Measurements from ENCODE around the gene GIPC2.
"Not testable (repeated sequence)": the region's sequence is repeated elsewhere in the genome, so short reads cannot be mapped to it uniquely, and the experiment has no call there.

Gene GIPC2

GRCh38 chr1:78038071-78038470 lies 7.7 kb upstream of the GIPC2 start:
- no peak for DNase-seq (ENCODE audit: low spot score)

GRCh38 chr1:78038491-78038939 lies 7.3 kb upstream of the GIPC2 start:
- no peak for DNase-seq (ENCODE audit: low spot score)

GRCh38 chr1:78040484-78041089 lies 5.2 kb upstream of the GIPC2 start:
- no peak for DNase-seq (ENCODE audit: low spot score)

- DNase-seq (ENCODE audit: low spot score), result no peak
Measured at GRCh38 chr1:78043436-78043835, 2.3 kb upstream of the GIPC2 start.

GRCh38 chr1:78044796-78045562 lies 787 bp upstream of the GIPC2 start:
- DNase-seq (ENCODE audit: low spot score), result no peak

GRCh38 chr1:78045563-78045925 lies 222 bp upstream of the GIPC2 start:
- DNase-seq (ENCODE audit: low spot score), result no peak

GRCh38 chr1:78047106-78047505 lies 1.3 kb downstream of the GIPC2 start:
- DNase-seq (ENCODE audit: low spot score), result no peak

- no peak for DNase-seq (ENCODE audit: low spot score)
Measured at GRCh38 chr1:78047631-78048030, 1.9 kb downstream of the GIPC2 start.

GRCh38 chr1:78048446-78048845 lies 2.7 kb downstream of the GIPC2 start:
- DNase-seq (ENCODE audit: low spot score), result no peak

- DNase-seq (ENCODE audit: low spot score), result no peak
Measured at GRCh38 chr1:78049396-78049795, 3.6 kb downstream of the GIPC2 start.

- no peak for DNase-seq (ENCODE audit: low spot score)
Measured at GRCh38 chr1:78051005-78051404, 5.2 kb downstream of the GIPC2 start.

GRCh38 chr1:78052685-78053405 lies 7.1 kb downstream of the GIPC2 start:
- no peak for DNase-seq (ENCODE audit: low spot score)

- DNase-seq (ENCODE audit: low spot score), result no peak
Measured at GRCh38 chr1:78053498-78053897, 7.7 kb downstream of the GIPC2 start.

- DNase-seq (ENCODE audit: low spot score), result no peak
Measured at GRCh38 chr1:78054559-78054958, 8.8 kb downstream of the GIPC2 start.

- no peak for DNase-seq (ENCODE audit: low spot score)
Measured at GRCh38 chr1:78054972-78055371, 9.2 kb downstream of the GIPC2 start.

- no peak for DNase-seq (ENCODE audit: low spot score)
Measured at GRCh38 chr1:78055565-78056132, 9.9 kb downstream of the GIPC2 start.

GRCh38 chr1:78058670-78059069 lies 12.9 kb downstream of the GIPC2 start:
- no peak for DNase-seq (ENCODE audit: low spot score)

GRCh38 chr1:78060857-78061563 lies 15.2 kb downstream of the GIPC2 start:
- no peak for DNase-seq (ENCODE audit: low spot score)

GRCh38 chr1:78061825-78062523 lies 16.2 kb downstream of the GIPC2 start:
- no peak for DNase-seq (ENCODE audit: low spot score)

GRCh38 chr1:78064886-78065285 lies 19.1 kb downstream of the GIPC2 start:
- DNase-seq (ENCODE audit: low spot score), result not testable (repeated sequence)

- DNase-seq (ENCODE audit: low spot score), result no peak
Measured at GRCh38 chr1:78068681-78069283, 23.0 kb downstream of the GIPC2 start.
